PC-3 (cell line): ENCODE data around the gene ADRM1.

ENCODE experiments used
- EZH2 ChIP-seq: fragments of 300-600 bp; sonication (generic); IDR thresholded peaks from one replicate; pipeline ENCODE4 v1.6.1; 2017; ENCODE audit warnings: antibody characterized with exemption, mild to moderate bottlenecking, low read length; ENCODE audit not compliant: unreplicated experiment
- EZH2phosphoT487 ChIP-seq: fragments of 300-600 bp; sonication (generic); IDR thresholded peaks from 2 replicates; pipeline ENCODE4 v1.6.1; 2018; ENCODE audit warnings: mild to moderate bottlenecking, antibody characterized with exemption, low read length, borderline replicate concordance
- TF ChIP-seq, protein P1 (sequence below): fragments of 300-600 bp; sonication (generic); conservative IDR thresholded peaks from 2 replicates; pipeline ENCODE4 v1.5.1; 2017; ENCODE audit warnings: antibody characterized with exemption, low read depth, mild to moderate bottlenecking, low read length

GRCh38 chr20:62253398-62253797 is 49.4 kb upstream of the ADRM1 start:
- TF ChIP-seq, protein P1, sequence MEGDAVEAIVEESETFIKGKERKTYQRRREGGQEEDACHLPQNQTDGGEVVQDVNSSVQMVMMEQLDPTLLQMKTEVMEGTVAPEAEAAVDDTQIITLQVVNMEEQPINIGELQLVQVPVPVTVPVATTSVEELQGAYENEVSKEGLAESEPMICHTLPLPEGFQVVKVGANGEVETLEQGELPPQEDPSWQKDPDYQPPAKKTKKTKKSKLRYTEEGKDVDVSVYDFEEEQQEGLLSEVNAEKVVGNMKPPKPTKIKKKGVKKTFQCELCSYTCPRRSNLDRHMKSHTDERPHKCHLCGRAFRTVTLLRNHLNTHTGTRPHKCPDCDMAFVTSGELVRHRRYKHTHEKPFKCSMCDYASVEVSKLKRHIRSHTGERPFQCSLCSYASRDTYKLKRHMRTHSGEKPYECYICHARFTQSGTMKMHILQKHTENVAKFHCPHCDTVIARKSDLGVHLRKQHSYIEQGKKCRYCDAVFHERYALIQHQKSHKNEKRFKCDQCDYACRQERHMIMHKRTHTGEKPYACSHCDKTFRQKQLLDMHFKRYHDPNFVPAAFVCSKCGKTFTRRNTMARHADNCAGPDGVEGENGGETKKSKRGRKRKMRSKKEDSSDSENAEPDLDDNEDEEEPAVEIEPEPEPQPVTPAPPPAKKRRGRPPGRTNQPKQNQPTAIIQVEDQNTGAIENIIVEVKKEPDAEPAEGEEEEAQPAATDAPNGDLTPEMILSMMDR, result no peak
- TF ChIP-seq EZH2phosphoT487, result no peak
- TF ChIP-seq EZH2, result no peak
